WERI-Rb-1 (cell line): ENCODE data around the gene ABAT.

Source experiments
- DNase-seq: peaks from one replicate; pipeline ENCODE4 v3.0.0-alpha.2; 2020
- H3K27ac ChIP-seq: fragments of 250-450 bp; sonication (Bioruptor Pico); 2 replicates; pipeline ENCODE4 v1.5.1; 2020; ENCODE audit warnings: mild to moderate bottlenecking, moderate library complexity
- H3K27me3 ChIP-seq: fragments of 250-450 bp; sonication (Bioruptor Pico); 2 replicates; pipeline ENCODE4 v1.5.1; 2021; ENCODE audit warnings: mild to moderate bottlenecking, low read depth, moderate library complexity; ENCODE audit not compliant: insufficient read depth, severe bottlenecking
- H3K36me3 ChIP-seq: fragments of 250-450 bp; sonication (Bioruptor Pico); 2 replicates; pipeline ENCODE4 v1.5.1; 2020; ENCODE audit warnings: mild to moderate bottlenecking, moderate library complexity
- H3K4me3 ChIP-seq: 2 replicates; pipeline ENCODE4 v1.5.1; 2011; ENCODE audit warnings: low read depth, mild to moderate bottlenecking, control low read depth, low read length
- H3K9me3 ChIP-seq: fragments of 250-450 bp; sonication (Bioruptor Pico); 2 replicates; pipeline ENCODE4 v1.5.1; 2021; ENCODE audit warnings: mild to moderate bottlenecking, moderate library complexity; ENCODE audit not compliant: severe bottlenecking
- TF ChIP-seq, protein P1 (sequence below): IDR thresholded peaks from 2 replicates; pipeline ENCODE4 v1.5.1; 2011; ENCODE audit warnings: low read depth, mild to moderate bottlenecking, control low read depth, inconsistent platforms, low read length

Gene ABAT

DNA sequence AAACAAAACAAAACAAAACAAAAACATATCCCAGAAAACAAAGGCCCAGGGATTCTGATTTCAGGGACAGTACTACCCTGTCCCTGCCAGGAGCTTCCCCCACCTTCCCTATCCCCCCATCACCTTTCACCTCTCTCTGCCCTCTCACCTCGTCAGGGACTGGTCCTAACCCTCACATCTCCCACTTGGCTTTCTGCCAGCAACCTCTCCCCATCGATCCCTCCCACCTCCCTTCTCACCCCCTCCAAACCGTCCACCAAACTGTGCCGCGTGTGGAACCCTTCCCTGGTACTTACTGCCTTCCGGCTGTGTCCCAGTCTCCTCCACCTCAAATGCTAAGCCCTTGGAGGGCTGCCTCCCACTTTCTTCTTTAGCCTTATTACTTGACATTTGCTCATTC, 86.7 kb downstream of the ABAT start:
- TF ChIP-seq, protein P1, sequence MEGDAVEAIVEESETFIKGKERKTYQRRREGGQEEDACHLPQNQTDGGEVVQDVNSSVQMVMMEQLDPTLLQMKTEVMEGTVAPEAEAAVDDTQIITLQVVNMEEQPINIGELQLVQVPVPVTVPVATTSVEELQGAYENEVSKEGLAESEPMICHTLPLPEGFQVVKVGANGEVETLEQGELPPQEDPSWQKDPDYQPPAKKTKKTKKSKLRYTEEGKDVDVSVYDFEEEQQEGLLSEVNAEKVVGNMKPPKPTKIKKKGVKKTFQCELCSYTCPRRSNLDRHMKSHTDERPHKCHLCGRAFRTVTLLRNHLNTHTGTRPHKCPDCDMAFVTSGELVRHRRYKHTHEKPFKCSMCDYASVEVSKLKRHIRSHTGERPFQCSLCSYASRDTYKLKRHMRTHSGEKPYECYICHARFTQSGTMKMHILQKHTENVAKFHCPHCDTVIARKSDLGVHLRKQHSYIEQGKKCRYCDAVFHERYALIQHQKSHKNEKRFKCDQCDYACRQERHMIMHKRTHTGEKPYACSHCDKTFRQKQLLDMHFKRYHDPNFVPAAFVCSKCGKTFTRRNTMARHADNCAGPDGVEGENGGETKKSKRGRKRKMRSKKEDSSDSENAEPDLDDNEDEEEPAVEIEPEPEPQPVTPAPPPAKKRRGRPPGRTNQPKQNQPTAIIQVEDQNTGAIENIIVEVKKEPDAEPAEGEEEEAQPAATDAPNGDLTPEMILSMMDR, result no peak
- H3K27ac ChIP-seq, result no peak overlapping the region
- no peak overlapping the region for H3K4me3 ChIP-seq
- peaks cover 5% of the 10 kb centered on the region for H3K27me3 ChIP-seq
- no peaks in the 10 kb centered on the region for H3K9me3 ChIP-seq
- H3K36me3 ChIP-seq, result no peaks in the 10 kb centered on the region
- DNase-seq, result no peak

DNA sequence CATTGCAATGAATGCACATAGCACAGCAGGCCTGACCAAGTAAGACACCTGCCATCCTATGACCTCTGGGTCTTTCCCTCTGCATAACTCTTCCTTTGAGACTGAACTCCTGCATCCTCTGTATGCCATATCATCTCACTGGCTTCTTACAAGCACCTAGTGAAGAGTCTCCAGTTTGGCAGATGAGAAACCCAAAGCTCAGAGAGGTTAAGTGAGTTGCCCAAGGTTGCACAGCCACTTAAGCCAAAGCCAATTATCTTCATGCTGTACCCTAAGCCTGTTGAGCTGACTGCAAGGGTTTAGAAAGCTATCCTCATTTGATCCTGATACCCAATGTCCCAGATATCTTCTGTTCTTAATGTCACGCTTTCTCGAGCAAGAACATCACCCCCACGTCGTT, 87.8 kb downstream of the ABAT start:
- DNase-seq, result no peak
- Histone ChIP-seq H3K27me3 (peaks cover 5% of the 10 kb centered on the region), H3K36me3 (no peaks in the 10 kb centered on the region), H3K27ac (no peak overlapping the region), H3K9me3 (no peaks in the 10 kb centered on the region), H3K4me3 (no peak overlapping the region)
- TF ChIP-seq, protein P1, result no peak

DNA sequence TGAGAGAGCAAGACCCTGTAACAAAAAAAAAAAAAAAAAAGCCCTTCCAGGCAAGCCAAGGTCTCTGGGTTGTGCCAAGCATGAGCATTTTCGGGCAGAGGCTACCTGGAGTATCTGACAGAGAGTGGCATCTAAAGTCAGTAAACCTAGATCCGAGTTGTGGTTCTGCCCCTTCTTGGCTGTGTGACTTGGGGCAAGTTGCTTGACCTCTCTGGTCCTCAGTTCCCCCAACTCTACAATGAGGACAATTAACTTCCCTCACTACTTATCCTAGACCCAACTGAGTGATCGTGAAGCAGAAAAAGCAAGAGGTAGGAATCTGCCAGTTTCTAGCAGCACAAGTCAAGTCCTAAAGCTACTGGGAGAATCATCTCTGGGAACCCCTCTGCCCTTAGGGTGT, 88.7 kb downstream of the ABAT start:
- TF ChIP-seq, protein P1, result no peak
- Histone ChIP-seq H3K27me3 (peaks cover 5% of the 10 kb centered on the region), H3K36me3 (no peaks in the 10 kb centered on the region), H3K4me3 (no peak overlapping the region), H3K27ac (no peak overlapping the region), H3K9me3 (no peaks in the 10 kb centered on the region)
- no peak for DNase-seq

DNA sequence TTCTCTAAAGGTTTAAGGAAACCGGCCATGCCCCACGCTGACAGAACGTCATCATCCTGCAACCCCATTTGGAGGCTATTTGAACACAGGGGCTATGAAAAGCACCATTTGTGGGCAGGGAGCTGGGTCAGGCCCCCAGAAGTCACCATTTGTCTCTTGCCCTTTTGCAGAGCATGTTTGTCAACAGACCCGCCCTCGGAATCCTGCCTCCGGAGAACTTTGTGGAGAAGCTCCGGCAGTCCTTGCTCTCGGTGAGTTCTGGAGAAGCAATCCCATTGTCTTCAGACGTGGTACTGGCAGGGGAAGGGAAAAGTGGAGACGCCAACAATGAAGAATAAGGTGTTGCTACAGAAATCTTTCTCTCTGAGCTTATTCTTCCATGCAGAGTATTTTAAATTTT, 89.5 kb downstream of the ABAT start:
- no peaks in the 10 kb centered on the region for H3K36me3 ChIP-seq
- TF ChIP-seq, protein P1, result no peak
- DNase-seq, result no peak

DNA sequence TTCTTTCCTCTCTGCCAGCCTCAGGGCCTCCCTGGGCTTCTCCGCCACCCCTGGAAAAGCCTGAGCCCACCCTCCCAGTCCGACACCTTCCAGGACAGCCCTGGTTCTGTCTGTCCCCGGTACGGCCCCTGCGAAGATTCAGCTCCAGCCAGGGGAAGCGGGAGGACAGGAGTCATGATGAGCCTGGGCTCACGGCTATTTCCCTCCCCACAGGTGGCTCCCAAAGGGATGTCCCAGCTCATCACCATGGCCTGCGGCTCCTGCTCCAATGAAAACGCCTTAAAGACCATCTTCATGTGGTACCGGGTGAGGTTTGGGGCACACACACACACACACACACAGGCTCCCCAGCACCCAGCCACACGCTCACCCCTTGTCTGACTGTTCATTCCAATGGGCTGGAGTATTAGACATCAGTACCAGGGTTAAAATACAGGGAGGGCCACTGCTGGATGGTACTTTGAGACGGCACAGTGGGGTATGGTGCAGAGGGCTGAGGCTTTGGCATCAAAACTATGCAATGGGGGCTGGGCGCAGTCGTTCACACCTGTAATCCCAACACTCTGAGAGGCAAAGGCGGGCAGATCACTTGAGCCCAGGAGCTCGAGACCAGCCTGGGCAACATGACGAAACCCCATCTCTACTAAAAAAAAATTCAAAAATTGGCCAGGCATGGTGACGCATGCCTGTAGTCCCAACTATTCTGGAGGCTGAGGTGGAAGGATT, 90.3 kb downstream of the ABAT start:
- Histone ChIP-seq H3K27me3 (peaks cover 5% of the 10 kb centered on the region), H3K36me3 (no peaks in the 10 kb centered on the region), H3K4me3 (no peak overlapping the region), H3K9me3 (no peaks in the 10 kb centered on the region), H3K27ac (no peak overlapping the region)
- DNase-seq, result no peak
- TF ChIP-seq, protein P1, result no peak

More for the DNA sequence above, 89.5 kb downstream of the ABAT start:
- Histone ChIP-seq H3K27ac (no peak overlapping the region), H3K4me3 (no peak overlapping the region), H3K27me3 (peaks cover 5% of the 10 kb centered on the region), H3K9me3 (no peaks in the 10 kb centered on the region)

DNA sequence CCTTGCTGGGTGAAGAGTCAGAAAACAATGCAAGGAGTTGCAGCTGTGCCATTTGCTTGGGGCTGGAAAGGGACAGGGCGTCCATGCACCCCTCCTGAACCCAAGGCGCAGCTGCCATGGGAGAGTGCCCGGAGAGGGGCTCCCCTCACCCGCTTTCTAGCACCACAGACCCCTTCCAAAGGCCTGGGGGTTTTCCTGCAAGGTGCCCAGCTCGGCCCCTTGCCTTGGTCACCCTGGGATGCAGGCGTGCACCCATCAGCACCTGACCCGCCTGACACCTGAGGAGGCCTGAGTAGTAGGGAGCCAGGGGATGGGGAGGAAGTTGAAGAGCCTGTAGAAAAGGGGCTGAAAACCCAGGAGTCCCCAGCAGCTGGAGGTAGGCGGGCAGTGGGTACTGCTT, 92.8 kb downstream of the ABAT start:
- Histone ChIP-seq H3K27me3 (no peaks in the 10 kb centered on the region), H3K36me3 (no peaks in the 10 kb centered on the region), H3K9me3 (no peaks in the 10 kb centered on the region), H3K4me3 (no peak overlapping the region), H3K27ac (no peak overlapping the region)
- TF ChIP-seq, protein P1, result no peak
- DNase-seq, result no peak
